Stimulated activated CD8-positive, alpha-beta memory T cell treated with anti-CD3 and anti-CD28 coated beads, Interleukin-2, amount 100 ng/mL, for 1 hour (primary cell): Measurements from ENCODE around the gene IL11.
"Not testable (repeated sequence)": the region's sequence is repeated elsewhere in the genome, so short reads cannot be mapped to it uniquely, and the experiment has no call there.

Source experiments
- DNase-seq, 2 donors: peaks; one replicate each; pipeline ENCODE4 v3.0.0-alpha.2; 2020; ENCODE audit warnings: low read depth in 2 of 2

Gene IL11

DNA sequence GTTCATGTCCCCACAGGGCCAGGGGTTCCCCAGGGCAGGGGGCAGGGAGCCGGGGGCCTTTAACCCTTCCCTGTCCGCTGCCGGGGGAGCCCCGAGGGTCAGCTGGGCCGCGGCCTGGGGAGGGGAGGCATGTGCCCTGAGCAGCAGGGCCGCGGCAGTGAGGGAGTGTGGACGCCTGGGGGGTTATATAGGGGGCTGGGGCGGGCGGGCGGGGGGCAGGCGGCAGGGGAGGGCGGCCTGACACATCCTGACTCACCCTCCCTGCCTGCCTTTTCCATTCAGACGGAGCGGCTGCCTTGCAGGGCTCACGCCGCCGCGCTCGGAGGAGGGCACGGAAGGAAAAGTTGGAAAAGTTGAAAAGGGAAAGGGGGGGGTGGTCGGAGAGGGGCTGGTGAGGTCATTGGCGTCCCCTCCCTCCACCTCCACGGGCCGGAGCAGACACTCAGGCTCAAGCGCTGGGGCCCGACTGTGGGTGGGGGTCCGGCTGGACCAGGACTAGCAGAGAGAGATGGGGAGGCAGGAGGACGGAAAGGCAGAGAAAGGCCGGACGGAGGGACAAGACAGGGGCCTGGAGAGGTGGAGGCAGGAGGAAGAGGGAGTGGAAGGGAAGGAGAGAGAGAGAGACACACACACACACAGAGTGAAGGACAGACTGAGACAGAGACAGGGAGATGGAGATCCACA is at the start of gene IL11:
IL11 (minus strand) TSS at position 159 of the 684 bp plus-strand sequence; CDS start at position 6, 153 bp downstream.
- no peak for DNase-seq

DNA sequence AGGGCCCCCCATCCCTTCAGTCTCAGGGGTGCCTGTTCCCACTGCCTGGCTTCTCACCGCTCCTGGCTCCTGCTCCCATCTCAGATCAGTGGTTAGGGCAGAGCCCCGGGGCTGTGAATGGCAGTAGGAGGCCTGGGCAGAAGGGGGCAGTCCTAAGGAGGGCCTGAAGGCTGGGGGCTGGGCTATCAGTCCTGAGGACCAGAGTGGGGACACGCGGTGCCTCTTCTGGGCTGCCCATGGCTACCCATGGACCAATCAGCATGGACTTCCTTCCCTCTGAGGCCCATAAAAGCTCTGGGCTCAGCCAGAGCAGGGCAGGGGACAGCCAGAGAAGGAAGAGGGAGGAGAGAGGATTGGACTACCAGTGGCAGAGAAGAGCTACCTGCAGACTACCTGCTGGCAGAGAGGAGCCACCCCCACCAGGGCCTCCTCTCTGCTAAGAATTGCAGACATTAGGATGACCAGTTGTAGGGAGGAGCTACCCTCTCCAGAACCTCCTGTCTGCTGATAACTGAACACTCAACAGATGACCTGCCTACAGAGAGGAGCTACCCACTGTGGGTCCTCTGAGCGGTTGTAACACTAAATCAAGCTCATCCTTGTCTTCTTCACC is 49.5 kb upstream of the IL11 start:
- no peak for DNase-seq

DNA sequence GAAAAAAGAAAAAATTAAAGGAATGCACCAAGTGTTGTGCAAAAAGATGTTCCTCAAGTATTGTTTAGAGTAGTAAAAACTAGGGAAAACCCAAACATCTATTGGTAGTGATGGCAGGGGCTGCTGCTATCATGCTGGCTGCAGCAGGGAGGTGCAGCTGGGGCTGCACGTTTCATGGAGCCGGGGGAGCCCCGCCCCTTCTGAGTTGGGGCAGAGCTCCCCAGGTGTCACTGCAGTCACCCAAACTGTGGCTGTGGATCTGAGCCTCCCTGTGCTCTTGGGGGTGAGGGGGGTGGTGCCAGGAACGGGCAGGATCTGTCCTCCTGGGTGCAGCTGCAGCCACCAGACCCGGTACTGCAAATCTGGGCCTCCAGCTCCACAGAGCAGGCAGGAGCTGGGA is 48.8 kb upstream of the IL11 start:
- no peak for DNase-seq

DNA sequence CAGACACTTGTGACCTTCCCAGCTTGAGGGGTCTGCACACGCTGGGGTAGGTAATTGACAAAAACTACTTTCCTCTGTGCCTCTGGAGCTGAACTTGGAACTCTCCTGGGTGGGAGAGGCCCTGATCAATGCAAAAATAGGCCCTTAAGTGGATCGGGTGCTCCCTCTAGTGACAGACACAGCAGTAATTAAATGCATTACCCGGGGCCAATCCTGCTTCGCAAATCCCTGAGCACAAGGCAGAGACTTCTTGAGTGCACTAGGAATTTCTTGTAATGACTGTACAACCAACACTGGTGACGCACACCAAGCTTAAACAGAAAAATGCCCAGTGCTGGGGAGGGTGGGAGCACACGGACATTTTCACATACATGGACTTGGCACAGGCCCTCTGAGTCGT is 47.9 kb upstream of the IL11 start:
- peak in 1 of 2 donors; percentile 20 for DNase-seq

- DNase-seq = no peak
These were observed 39.9 kb upstream of the IL11 start for GRCh38 chr19:55410168-55410567.

DNA sequence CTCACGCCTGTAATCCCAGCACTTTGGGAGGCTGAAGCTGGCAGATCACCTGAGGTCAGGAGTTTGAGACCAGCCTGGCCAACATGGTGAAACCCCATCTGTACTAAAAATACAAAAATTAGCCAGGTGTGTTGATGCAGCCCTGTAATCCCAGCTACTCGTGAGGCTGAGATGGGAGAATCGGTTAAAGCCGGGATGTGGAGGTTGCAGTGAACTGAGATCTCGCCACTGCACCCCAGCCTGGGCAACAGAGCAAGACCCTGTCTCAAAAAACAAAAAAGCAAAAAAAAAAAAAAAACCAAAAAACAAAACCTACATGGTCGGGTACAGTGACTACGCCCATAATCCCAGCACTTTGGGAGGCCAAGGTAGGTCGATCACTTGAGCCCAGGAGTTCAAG is 38.9 kb upstream of the IL11 start:
- DNase-seq = not testable (repeated sequence)

GRCh38 chr19:55408533-55408872 is 38.2 kb upstream of the IL11 start:
- DNase-seq = no peak

- DNase-seq = peak; percentile 90 to 93
These were observed 37.7 kb upstream of the IL11 start for GRCh38 chr19:55407800-55408532.

- DNase-seq = not testable (repeated sequence)
These were observed 37.2 kb upstream of the IL11 start, which contains the start of gene UBE2S for GRCh38 chr19:55407550-55407799. Gene UBE2S, minus strand, starts transcription at chr19:55407788. Its CDS starts 199 bp downstream, at chr19:55407589.

GRCh38 chr19:55406826-55407549 is 36.7 kb upstream of the IL11 start:
- DNase-seq = no peak

- DNase-seq = no peak
These were observed 36.0 kb upstream of the IL11 start for GRCh38 chr19:55406091-55406825.

GRCh38 chr19:55405638-55406037 is 35.4 kb upstream of the IL11 start:
- no peak for DNase-seq

DNA sequence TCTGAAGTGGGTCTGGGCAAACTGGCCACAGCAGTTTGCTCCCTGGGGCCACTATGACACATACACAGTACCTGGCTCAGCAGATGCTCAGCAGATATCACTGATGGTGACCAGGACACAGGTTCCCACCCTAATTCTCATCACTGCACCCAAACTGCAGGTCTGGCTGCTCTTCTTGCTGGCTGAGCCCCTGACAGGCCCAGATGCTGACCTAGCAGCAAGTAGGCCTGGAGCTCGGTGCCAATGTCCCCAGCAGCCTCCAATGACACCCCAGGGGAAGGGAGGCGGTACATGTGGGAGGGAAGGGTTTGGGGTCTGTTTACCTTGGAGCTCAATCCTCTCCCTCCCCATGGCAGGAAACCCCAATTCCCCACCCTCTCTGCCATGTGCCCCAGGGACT is 32.2 kb upstream of the IL11 start:
- DNase-seq = no peak

DNA sequence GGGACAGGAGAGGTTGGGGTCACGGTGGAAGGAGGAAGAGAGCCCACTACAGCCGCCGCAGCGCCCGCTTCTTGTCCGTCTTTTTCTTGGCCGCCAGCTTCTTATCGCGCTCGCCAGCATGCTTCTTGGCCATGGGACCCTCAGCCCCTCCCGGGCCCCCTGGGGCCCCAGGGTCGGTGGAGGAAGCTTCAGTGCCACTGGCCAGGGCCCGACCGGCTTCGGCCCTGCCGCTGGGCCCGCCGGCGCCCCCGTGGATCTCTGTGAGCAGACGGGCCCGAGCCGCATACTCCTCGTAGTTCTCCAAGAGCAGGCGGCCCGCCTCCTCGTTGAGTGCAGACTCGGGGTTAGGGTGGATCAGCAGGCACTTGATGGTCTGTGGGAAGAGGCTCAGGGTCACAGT is 31.1 kb upstream of the IL11 start:
- not testable (repeated sequence) for DNase-seq

DNA sequence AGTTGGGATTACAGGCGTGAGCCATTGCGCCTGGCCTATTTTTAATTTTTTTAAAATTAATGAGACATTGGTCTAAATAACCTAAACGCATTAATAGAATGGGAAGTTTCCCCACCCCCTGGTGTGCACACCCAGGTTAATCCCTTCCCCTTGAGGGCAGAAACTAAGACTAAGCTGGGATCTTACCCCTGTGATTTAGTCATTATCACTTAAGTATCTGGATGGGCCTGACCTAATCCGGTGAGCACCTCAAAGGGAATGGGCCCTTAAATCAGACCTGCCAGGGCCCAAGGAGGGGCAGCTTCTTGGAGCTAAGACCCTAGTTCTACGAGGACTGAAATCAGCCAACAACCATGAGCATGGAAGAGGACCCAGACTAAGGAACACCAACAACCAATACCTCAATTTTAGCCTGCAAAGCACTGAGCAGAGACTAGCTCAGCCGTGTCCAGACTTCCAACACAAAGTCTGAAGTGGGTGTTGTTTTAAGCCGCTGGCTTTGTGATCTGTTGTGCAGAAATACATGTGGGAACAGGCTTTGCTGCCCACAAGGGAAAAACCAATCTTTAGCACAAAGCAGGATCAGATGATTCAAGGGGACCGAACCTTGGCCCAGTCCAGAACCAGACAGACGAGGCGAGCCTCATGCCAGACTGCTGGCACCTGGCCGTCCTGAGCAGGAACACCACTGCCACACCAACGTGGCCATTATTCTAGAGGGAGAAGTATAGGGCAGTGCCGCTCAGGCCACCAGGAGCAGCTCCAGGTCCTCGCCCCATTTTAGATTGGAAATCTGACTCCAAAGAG is 30.2 kb upstream of the IL11 start:
- DNase-seq = no peak

DNA sequence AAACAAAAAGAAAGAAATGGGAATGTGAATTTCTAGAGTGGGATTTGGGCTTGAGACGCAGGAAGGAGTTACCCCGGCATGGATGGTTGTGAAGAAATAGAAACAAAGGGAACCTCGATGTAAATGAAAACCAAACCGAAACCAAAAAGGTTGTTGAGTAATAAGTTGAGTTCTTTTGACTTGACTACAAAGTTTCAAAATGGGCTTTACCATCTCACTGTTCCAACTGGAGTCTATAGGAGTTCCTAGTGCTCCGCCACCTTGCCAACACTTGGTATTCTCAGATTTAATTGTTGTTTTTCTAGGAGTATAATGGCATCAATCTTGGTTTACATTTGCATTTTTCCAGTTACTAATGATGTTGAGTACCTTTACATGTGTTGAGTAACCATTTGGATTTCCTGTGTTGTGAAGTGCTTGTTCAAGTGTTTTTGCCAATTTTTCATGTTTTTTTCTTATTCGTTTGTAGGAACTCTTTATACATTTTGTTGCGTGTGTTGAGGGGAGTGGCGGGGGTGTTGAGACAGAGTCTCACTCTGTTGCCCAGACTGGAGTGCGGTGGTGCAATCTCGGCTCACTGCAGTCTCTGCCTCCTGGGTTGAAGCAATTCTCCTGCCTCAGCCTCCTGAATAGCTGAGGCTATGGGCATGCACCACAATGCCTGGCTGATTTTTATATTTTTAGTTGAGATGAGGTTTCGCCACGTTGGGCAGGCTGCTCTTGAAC is 28.1 kb upstream of the IL11 start:
- no peak for DNase-seq

- DNase-seq = no peak
These were observed 22.8 kb upstream of the IL11 start for GRCh38 chr19:55392820-55393761.

GRCh38 chr19:55391702-55392615 is 21.7 kb upstream of the IL11 start:
- DNase-seq = no peak
